Activated naive CD4-positive, alpha-beta T cell treated with anti-CD3 and anti-CD28 coated beads, Interleukin-2, amount 50 U/mL, for 72 hours (primary cell): ENCODE data around the gene UNG. TPM values are rescaled to one million over a fixed set of nuclear protein-coding genes. Genes with fewer than 3 reads are reported as not detected.
A peak's percentile ranks its signal among the peaks of the same experiment; 100 is the strongest.

Experiments used
- ATAC-seq, 2 donors: fragments of 150-1000 bp; cut with Tn5 transposase; 2 replicates each; pipeline ENCODE4 v1.10.0; 2021; ENCODE audit warnings: mild to moderate bottlenecking in 2 of 2, moderate library complexity in 2 of 2
- DNase-seq, 2 donors: peaks; one replicate each; pipeline ENCODE4 v3.0.0; 2021 to 2022; ENCODE audit warnings: low spot score in 2 of 2
- H3K27ac Mint-ChIP-seq, 2 donors: one replicate each; pipeline ENCODE4 v1.8.0; 2022; ENCODE audit warnings: mild to moderate bottlenecking in 2 of 2, mixed read lengths in 2 of 2
- H3K36me3 Mint-ChIP-seq, 2 donors: one replicate each; pipeline ENCODE4 v1.8.0; 2022; ENCODE audit warnings: mixed read lengths in 2 of 2
- H3K9me3 Mint-ChIP-seq, 2 donors: one replicate each; pipeline ENCODE4 v1.8.0; 2022; ENCODE audit warnings: mixed read lengths in 2 of 2
- total RNA-seq, 2 donors: library from RNA; stranded (reverse); gene quantifications; one replicate each; pipeline ENCODE4 v1.2.3, GENCODE V29; 2022

Gene UNG
- total RNA-seq, 2 donors from 2014 or later: 49.3 to 74.9 TPM

DNA sequence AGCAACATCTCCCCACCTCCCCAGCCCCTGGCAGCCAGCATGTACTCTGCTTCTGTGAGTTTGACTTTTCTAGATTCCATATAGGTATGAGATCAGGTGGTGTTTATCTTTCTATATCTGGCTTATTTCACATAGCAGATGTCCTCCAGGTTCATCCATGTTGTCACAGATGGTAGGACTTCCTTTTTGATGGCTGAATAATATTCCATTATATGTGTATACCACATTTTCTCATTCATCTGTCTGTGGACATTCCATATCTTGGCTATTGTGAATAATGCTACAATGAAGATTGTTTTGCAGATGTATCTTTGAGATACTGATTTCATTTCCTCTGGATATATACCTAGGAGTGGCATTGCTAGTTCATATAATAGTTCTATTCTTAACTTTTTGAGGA is 22.5 kb upstream of the UNG start:
- H3K36me3 Mint-ChIP-seq: peaks cover 28 to 29% of the 10 kb centered on the region in 2 donors

DNA sequence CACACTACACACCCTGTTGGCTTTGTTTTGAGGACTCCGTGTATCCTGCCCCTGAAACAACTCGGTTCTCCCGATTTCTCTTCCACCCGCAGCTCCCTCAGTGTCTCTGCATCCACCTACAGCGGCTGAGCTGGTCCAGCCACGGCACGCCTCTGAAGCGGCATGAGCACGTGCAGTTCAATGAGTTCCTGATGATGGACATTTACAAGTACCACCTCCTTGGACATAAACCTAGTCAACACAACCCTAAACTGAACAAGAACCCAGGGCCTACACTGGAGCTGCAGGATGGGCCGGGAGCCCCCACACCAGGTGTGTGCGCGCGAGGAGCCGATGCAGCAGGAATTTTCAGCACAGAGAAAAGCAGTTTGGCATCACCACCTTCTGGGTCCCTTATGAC is 14.6 kb upstream of the UNG start:
- DNase-seq: no peak
- Mint-ChIP-seq H3K27ac (no peak overlapping the region), H3K9me3 (peaks cover 0 to 5% of the 10 kb centered on the region in 2 donors), H3K36me3 (peaks cover 11 to 25% of the 10 kb centered on the region in 2 donors)
- no peak for ATAC-seq

More for the DNA sequence above, 22.5 kb upstream of the UNG start:
- Mint-ChIP-seq H3K27ac (no peak overlapping the region), H3K9me3 (peaks cover 0 to 5% of the 10 kb centered on the region in 2 donors)
- no peak for ATAC-seq
- no peak for DNase-seq

GRCh38 chr12:109084425-109084824 is 13.0 kb upstream of the UNG start:
- H3K9me3 Mint-ChIP-seq: no peaks in the 10 kb centered on the region
- DNase-seq (no peak), ATAC-seq (no peak)
- H3K36me3 Mint-ChIP-seq: peaks cover 5 to 17% of the 10 kb centered on the region in 2 donors
- H3K27ac Mint-ChIP-seq: no peak overlapping the region

DNA sequence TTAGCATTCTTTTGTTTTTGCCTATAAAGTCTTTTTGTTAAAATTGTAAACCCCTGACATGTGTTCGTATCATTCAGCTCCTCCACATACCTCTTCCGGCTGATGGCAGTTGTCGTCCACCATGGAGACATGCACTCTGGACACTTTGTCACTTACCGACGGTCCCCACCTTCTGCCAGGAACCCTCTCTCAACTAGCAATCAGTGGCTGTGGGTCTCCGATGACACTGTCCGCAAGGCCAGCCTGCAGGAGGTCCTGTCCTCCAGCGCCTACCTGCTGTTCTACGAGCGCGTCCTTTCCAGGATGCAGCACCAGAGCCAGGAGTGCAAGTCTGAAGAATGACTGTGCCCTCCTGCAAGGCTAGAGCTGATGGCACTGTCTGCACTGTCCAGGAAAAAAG is 11.8 kb upstream of the UNG start:
- DNase-seq: no peak
- no peak for ATAC-seq
- Mint-ChIP-seq H3K27ac (no peak overlapping the region), H3K9me3 (no peaks in the 10 kb centered on the region), H3K36me3 (peaks cover 0 to 7% of the 10 kb centered on the region in 2 donors)

GRCh38 chr12:109087250-109087649 is 10.1 kb upstream of the UNG start:
- DNase-seq: no peak

GRCh38 chr12:109088818-109089217 is 8.6 kb upstream of the UNG start:
- H3K27ac Mint-ChIP-seq: peak overlapping the region in 1 of 2 donors; percentile 31
- DNase-seq (no peak), ATAC-seq (no peak)
- peaks cover 13 to 16% of the 10 kb centered on the region in 2 donors for H3K36me3 Mint-ChIP-seq
- no peaks in the 10 kb centered on the region for H3K9me3 Mint-ChIP-seq

More at GRCh38 chr12:109087250-109087649, 10.1 kb upstream of the UNG start:
- Mint-ChIP-seq H3K36me3 (peaks cover 7% of the 10 kb centered on the region in 2 donors), H3K9me3 (no peaks in the 10 kb centered on the region), H3K27ac (no peak overlapping the region)
- peak in 1 of 2 donors; percentile 80 for ATAC-seq

- peak overlapping the region in 1 of 2 donors; percentile 84 for H3K27ac Mint-ChIP-seq
- no peak for ATAC-seq
- H3K9me3 Mint-ChIP-seq: no peaks in the 10 kb centered on the region
- peaks cover 13 to 16% of the 10 kb centered on the region in 2 donors for H3K36me3 Mint-ChIP-seq
- DNase-seq: no peak
Measured at GRCh38 chr12:109089683-109090082, 7.7 kb upstream of the UNG start.

GRCh38 chr12:109092497-109093021 is 4.8 kb upstream of the UNG start:
- ATAC-seq (no peak), DNase-seq (no peak)
- Mint-ChIP-seq H3K27ac (peak overlapping the region; percentile 93), H3K36me3 (peaks cover 13 to 16% of the 10 kb centered on the region in 2 donors), H3K9me3 (no peaks in the 10 kb centered on the region)

DNA sequence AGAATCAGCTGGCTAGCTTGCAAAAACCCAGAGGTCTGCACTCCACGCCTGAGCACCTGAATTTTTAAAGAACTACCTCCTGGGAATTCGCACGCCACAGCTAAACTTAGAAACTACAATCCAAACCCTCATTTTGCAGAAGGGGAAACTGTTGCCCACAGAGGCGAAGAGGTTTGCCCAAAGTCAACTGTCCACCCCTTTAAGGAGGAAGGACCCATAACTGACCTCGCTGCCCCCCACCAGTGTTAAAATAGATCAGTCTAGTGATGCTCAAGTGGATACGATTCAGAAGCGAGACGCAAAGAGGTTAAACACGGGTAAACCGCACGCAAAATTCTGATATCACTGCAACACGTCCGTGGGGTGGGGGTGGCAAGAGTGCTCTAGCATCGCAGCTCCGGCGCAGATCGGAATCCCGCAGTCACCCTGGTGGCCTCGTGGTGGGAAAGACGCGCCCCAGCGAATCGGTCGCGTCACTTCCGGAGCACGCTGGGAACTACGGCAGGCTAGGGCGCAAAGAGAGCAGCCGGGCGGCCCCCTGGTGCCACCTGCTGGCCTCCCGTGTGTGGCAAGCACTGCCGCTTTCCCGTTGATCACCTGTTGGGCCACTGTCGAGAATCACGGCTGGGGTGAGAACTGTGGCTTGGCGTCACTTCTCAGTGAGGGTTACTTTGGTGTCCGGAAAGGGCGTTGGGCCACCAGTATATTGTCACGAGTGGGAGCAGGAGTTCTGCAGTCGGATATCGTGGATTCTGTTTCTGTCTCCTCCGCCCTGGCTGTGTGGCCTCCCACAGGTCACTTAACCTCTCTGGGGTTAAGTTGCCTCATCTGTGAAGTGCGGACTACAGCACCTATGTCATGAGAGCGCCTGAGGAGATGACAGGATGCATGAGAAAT is 4.1 kb upstream of the UNG start, which contains the start of gene ALKBH2:
Gene ALKBH2 (minus strand): TSS at position 451 of the 897 bp plus-strand sequence. CDS start 686 bp downstream, outside the sequence.
- H3K9me3 Mint-ChIP-seq: no peaks in the 10 kb centered on the region
- DNase-seq (peak; percentile 94 to 96), ATAC-seq (peak; percentile 75 to 79)
- H3K27ac Mint-ChIP-seq: peak within 1 kb of the TSS; percentile 93
- peaks cover 15 to 18% of the 10 kb centered on the region in 2 donors for H3K36me3 Mint-ChIP-seq

DNA sequence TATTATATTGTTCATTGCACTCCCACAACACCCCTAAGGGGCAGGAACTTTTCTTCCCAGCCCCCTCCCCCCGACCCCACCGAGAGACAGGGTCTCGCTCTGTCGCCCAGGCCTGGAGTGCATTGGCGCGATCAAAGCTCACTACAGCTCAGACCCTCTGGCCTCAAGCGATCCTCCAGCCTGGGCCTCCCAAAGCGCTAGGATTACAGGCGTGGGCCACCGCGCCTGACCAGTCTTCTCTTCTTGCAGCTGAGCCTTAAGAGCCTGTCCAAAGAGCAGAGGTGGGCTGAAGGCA is 310 bp upstream of the UNG start:
- Mint-ChIP-seq H3K9me3 (no peaks in the 10 kb centered on the region), H3K36me3 (peaks cover 36 to 37% of the 10 kb centered on the region in 2 donors), H3K27ac (peak overlapping the region in 1 of 2 donors; percentile 89)
- ATAC-seq (no peak), DNase-seq (no peak)

- Mint-ChIP-seq H3K36me3 (peaks cover 26 to 28% of the 10 kb centered on the region in 2 donors), H3K9me3 (no peaks in the 10 kb centered on the region), H3K27ac (peak overlapping the region; percentile 63 to 89)
- DNase-seq (no peak), ATAC-seq (peak; percentile 9 to 28)
Measured at GRCh38 chr12:109098183-109098604, 797 bp downstream of the UNG start.

GRCh38 chr12:109098651-109099050 is 1.3 kb downstream of the UNG start:
- Mint-ChIP-seq H3K36me3 (peaks cover 25 to 28% of the 10 kb centered on the region in 2 donors), H3K9me3 (no peaks in the 10 kb centered on the region), H3K27ac (peak overlapping the region; percentile 63 to 89)
- ATAC-seq: no peak
- DNase-seq: no peak

DNA sequence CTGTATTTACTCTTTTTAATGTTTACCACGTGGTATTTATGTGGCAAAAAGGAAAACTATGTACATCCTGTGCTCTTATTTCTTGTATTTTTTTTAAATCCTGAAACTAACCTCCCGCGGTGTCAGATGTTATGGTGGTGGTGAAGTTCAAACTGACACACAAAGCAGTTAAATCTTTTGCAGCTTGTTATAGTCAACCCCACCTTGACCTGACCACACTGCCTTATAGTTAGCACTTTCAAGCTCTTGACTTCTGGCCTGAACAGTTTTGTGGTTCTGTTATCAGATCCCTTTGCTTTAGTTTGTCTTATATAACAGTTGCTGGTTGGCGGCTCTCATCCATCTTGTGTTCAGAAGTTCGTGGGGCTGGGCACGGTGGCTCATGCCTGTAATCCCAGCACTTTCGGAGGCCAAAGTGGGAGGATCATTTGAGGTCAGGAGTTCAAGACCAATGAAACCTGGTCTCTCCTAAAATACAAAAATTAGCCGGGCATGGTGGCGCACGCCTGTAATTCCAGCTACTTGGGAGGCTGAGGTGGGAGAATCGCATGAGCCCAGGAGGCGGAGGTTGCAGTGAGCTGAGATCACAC is 2.1 kb downstream of the UNG start:
- ATAC-seq: no peak
- H3K9me3 Mint-ChIP-seq: no peaks in the 10 kb centered on the region
- peaks cover 25 to 28% of the 10 kb centered on the region in 2 donors for H3K36me3 Mint-ChIP-seq
- no peak overlapping the region for H3K27ac Mint-ChIP-seq
- DNase-seq: no peak

DNA sequence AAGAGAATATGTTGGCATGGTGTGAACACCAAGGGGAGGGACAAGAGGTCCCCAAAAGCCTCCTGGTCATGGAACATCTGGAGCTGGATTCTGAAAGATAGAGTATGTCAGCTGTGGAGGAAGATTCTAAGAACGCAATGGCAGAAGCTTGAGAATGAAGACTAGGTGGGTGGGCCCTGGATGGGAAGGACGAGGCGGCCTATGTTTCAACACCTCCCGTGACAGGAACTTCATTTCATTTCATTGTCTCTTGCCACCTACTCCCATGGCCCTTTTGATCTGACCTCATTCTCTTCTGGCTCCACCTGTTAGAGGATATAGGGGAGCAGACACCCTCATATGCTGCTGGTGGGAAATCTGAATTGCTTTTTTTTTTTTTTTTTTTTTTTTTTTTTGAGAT is 3.3 kb downstream of the UNG start:
- Mint-ChIP-seq H3K36me3 (peaks cover 25 to 28% of the 10 kb centered on the region in 2 donors), H3K27ac (no peak overlapping the region), H3K9me3 (no peaks in the 10 kb centered on the region)
- DNase-seq: no peak
- no peak for ATAC-seq

DNA sequence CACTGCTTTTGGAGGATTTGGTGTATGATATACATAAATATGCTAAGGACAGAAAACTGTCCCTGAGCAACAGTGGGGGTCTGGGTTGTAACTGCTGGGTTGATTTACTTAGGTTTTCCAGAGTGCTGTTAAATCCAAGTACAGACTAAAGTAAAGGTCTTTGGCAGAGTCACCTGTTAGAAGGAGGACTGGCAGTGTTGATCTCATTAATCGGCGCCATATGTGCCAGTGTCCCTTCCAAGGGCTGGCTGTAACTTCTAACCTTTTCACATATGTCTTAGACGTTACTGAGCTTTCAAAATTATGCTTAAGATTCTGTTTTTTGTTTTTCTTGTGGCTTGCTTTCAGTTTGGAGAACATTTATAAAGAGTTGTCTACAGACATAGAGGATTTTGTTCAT is 5.1 kb downstream of the UNG start:
- ATAC-seq (no peak), DNase-seq (no peak)
- peaks cover 25 to 28% of the 10 kb centered on the region in 2 donors for H3K36me3 Mint-ChIP-seq
- no peaks in the 10 kb centered on the region for H3K9me3 Mint-ChIP-seq
- H3K27ac Mint-ChIP-seq: no peak overlapping the region

DNA sequence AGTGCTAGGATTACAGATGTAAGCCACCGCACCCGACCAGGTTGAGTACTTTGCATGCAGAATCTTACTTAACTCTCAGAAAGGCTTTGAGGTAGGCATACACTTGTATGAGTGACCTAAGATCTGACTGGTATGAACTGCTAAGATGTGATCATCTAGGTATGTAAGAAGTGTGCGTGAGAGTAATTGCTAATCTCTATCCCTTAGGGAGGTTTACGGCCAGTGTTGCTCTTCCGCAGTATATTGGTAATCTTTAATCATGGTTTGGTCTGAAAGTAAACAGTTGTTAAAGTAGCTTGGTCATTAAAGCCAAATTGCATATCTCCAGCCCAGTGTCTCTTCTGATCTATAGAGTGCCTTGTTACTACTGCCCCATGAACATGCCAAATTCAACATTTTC is 7.8 kb downstream of the UNG start:
- no peaks in the 10 kb centered on the region for H3K9me3 Mint-ChIP-seq

DNA sequence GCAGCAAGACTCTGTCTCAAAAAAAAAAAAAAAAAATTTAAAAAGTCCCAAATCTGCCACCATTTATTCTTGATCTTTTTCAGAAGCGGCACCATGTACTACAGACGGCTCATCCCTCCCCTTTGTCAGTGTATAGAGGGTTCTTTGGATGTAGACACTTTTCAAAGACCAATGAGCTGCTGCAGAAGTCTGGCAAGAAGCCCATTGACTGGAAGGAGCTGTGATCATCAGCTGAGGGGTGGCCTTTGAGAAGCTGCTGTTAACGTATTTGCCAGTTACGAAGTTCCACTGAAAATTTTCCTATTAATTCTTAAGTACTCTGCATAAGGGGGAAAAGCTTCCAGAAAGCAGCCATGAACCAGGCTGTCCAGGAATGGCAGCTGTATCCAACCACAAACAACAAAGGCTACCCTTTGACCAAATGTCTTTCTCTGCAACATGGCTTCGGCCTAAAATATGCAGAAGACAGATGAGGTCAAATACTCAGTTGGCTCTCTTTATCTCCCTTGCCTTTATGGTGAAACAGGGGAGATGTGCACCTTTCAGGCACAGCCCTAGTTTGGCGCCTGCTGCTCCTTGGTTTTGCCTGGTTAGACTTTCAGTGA is 12.5 kb downstream of the UNG start:
- DNase-seq: no peak
- no peak for ATAC-seq
- no peak overlapping the region for H3K27ac Mint-ChIP-seq
- H3K9me3 Mint-ChIP-seq: no peaks in the 10 kb centered on the region
- peaks cover 0 to 11% of the 10 kb centered on the region in 2 donors for H3K36me3 Mint-ChIP-seq

More for the DNA sequence above, 7.8 kb downstream of the UNG start:
- Mint-ChIP-seq H3K36me3 (peaks cover 6 to 12% of the 10 kb centered on the region in 2 donors), H3K27ac (peak overlapping the region in 1 of 2 donors; percentile 30)
- no peak for ATAC-seq
- DNase-seq: no peak
